Measurements from ENCODE around the gene PLXNA4.

PLXNA4 gene

DNA sequence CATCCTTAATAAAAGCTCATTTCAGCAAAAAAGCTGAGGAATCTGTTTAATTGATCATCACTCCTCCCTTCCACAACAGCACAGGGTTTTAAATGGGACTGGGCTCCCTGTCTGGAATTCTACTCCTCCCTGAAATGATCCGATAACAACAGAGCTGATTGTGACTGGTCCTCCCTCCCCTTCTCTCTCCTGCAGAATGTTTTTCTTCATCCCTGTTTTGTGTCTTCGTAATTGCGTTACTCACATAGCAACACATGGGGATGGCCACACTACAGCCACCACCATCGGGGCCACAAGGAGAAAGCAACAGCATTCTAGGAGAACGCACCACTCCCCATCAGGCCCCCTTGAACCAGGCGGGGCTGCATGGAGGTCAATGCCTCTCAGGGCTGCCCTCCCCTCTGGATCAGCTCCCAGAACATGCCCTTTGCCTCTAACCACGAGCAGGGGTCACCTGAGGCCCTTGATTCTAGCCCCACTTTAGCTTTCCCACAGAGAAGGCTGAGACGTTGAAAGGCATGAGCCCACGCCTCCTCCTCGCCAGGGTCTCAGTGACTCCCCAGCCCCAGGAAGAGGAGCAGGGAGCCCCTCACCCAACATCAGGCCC is 152.6 kb downstream of the PLXNA4 start:
- no peak for DNase-seq (ENCODE audit: low read depth in 4 of 4, low spot score in 1 of 4)

- DNase-seq (ENCODE audit: low read depth in 4 of 4, low spot score in 1 of 4), result no peak
Measured at GRCh38 chr7:132422502-132423111, 153.7 kb downstream of the PLXNA4 start.

- no peak for DNase-seq (ENCODE audit: low read depth in 4 of 4, low spot score in 1 of 4)
Measured at GRCh38 chr7:132420527-132420926, 155.7 kb downstream of the PLXNA4 start.

DNA sequence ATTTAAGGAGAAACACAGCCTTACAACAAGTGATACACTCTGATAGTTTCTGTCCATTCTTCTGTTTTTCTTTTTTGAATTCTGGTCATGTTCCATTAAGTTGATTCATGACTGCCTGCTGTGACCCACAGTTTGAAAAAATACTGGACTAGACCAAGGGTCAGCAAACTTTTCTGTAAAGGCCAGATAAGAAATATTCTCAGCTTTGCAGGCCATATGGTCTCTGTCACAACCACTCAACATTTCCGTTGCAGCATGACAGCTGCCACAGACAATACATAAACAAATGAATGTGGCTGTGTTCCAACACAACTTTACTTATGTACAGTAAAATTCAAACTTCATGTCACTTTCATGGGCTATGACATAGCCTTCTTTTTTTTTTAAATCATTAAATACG is 156.7 kb downstream of the PLXNA4 start:
- no peak for DNase-seq (ENCODE audit: low read depth in 4 of 4, low spot score in 1 of 4)

- DNase-seq (ENCODE audit: low read depth in 4 of 4, low spot score in 1 of 4), result no peak
Measured at GRCh38 chr7:132418840-132419239, 157.4 kb downstream of the PLXNA4 start.

DNA sequence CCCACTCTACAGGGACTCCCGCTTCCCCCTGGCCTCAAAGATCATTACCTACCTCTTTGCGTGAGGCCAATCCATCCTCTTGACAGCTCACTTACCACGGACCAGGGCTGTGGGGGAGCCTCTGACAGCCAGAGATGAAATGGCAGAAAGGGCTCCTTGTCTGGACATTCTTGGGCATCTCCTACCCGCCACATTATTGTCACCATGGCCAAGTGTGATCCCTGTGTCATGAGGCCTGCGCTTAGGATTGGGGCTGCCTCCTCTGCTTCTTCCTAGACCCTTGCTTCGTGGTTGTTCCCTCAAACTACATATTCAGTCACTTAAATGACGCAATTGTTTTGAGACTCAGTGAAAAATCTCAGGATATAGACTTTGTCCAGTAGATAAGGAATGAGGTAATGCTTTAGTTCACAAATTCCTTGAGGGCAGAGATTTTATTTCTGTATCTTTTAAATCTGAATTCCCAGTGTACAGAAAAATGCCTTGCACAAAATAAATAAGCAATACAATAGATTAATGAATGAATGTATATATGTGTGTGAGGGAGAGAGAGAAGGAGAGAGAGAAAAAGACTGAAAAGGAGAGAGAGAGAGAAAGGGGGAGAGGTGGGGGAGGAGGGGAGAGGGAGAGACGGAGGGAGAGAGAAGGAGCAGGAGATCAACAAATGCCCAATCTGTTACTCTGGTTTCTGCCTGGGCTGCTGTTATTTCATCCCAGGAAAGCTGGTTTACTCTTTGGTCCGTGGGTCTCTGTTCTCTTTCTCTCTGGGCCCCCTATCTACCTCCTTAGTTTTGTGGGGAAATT is 159.0 kb downstream of the PLXNA4 start:
- DNase-seq (ENCODE audit: low read depth in 4 of 4, low spot score in 1 of 4), result no peak

DNA sequence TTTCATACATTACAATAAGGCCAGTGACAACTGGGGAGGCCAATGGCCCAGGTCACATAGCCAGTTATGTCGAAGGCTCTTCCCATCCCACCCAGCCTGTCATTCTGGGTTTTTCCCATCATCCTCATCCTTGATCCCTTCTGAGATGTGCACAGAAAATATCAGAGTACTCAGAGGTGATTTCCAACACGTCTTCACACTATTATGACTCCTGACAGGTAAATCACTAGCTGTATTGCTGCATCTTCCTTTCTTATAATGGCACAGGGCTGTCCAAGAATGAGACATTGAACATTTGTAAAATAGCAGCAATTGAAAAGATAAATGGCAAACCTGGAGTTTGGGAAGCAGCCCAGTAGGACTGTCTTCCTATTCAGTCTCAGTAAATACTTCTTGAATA is 159.9 kb downstream of the PLXNA4 start:
- DNase-seq (ENCODE audit: low read depth in 4 of 4, low spot score in 1 of 4), result no peak

DNA sequence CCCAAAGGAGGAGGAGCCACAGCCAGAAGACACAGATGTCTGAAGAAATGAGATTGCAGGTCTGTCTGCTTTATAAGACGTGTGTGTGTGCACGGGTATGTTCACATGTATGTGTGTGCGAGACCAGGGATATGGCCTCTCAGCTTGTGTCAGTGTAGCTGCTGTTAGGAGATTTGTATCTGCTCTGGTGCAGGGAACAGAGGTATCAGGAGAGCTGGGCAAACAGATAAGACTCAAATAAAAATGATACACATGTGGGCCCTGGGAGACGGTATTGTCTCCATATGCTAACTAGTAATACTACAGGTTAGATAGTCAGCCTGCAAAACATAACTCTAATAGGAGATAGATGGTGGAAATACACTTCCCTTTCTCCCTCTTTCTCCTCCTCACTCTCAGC is 161.0 kb downstream of the PLXNA4 start:
- DNase-seq (ENCODE audit: low read depth in 4 of 4, low spot score in 1 of 4), result no peak

DNA sequence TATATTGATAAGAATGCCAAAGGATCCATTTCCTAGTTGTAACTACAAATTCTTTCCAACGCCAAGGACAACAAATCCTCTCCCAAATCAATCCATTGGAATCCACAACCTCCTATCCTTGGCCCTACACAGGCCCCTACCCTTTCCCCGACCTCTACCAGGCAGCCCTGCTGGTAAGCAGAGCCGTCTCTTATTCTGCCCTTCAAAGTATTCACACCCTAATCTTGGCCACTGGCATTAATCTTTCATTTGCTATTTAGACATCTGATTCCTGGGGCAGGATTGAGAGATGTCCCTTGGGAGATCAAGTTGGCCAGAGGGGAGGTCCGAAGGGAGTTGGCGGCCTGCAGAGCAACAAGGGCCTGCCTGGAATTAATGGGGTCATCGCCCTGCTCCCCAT is 161.4 kb downstream of the PLXNA4 start:
- DNase-seq (ENCODE audit: low read depth in 4 of 4, low spot score in 1 of 4), result no peak

- DNase-seq (ENCODE audit: low read depth in 4 of 4, low spot score in 1 of 4), result no peak
Measured at GRCh38 chr7:132412435-132412834, 163.8 kb downstream of the PLXNA4 start.

DNA sequence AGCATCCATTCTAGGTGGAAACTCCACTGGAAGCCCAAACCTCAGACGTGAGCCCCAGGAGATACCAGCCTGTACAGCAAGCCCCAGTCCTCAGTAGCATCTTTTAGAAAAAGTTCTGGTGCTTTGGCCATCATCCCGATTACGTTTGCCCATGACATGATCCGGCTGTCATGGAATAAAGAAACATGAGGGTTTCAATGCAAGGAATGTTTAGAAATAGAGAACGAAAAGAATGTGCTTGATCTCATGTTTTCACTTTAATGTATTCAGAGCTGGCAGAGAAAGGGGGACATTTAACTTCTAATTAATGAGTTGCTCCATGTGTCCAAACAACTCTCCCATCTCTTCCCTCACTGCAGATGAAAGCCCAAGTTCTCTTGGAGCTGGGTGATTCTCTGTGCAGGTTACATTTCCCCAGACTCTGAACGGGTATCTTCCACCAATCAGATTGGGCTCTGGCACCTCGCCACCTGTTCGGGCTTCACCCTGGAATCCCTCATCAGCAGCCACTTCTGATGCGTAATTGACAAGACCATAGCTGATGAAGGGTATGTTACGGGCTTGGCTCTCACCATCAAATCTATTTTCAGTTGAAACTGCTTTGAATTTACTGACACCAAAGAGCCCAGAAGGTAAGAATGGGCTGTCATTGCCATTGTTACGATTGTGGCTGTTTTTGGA is 165.3 kb downstream of the PLXNA4 start:
- no peak for DNase-seq (ENCODE audit: low read depth in 4 of 4, low spot score in 1 of 4)

GRCh38 chr7:132410385-132410784 is 165.9 kb downstream of the PLXNA4 start:
- DNase-seq (ENCODE audit: low read depth in 4 of 4, low spot score in 1 of 4), result no peak

DNA sequence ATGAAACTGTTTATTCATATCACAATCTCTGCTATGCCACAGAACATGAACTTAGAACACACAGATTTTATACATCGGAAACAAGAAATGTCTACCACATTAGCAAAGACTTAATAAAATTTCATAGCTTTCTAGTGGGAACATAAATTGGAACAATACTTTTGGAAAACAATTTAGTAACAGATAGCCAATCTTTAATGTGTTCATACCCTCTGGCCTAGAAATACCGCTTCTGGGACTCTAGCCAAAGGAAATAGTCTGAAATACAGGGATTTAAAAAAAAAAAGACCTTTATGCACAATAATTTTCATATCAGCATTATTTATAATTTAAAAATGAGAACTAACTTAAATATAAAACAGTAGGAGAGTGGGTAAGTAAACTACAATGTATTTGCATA is 168.5 kb downstream of the PLXNA4 start:
- no peak for DNase-seq (ENCODE audit: low read depth in 4 of 4, low spot score in 1 of 4)

DNA sequence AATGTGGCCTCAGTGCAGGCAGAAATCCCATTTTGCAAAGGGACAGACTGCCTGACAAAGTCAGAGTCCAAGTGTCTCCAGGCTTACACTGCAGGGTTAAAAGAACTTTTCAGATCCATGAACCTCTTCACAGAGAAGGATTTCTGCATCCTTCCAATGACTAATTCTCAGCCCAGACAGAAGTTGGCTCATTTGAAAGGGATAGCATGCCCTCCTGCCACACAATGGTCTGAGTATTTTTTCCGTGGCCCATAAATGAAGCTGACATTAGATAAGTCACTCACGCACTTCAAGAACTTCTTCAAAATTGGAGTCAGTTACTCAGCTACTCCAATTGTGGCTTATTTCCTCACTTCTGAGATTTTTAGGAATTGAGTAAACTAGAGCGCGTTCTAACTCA is 170.2 kb downstream of the PLXNA4 start:
- DNase-seq (ENCODE audit: low read depth in 4 of 4, low spot score in 1 of 4), result no peak

DNA sequence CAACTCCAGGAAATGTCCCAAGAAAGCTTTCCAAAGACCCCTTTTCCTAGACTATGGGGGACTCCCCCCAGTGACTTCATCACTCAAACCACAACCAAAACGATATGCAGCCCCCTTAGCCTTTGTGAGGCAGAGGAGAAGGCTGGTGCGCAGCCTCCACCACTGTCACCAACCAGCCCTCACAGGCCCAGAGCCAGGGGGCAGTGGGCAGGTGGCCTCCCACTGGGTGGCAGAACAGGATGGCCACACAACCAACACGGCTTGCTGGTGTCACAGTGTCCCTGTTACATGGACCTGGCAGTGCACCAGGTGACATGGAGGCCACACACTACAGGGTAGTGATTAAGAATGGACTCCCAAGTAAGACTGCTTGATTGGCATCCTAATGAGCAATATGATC is 172.0 kb downstream of the PLXNA4 start:
- no peak for DNase-seq (ENCODE audit: low read depth in 4 of 4, low spot score in 1 of 4)

GRCh38 chr7:132403465-132404110 is 172.7 kb downstream of the PLXNA4 start:
- DNase-seq (ENCODE audit: low read depth in 4 of 4, low spot score in 1 of 4), result no peak

DNA sequence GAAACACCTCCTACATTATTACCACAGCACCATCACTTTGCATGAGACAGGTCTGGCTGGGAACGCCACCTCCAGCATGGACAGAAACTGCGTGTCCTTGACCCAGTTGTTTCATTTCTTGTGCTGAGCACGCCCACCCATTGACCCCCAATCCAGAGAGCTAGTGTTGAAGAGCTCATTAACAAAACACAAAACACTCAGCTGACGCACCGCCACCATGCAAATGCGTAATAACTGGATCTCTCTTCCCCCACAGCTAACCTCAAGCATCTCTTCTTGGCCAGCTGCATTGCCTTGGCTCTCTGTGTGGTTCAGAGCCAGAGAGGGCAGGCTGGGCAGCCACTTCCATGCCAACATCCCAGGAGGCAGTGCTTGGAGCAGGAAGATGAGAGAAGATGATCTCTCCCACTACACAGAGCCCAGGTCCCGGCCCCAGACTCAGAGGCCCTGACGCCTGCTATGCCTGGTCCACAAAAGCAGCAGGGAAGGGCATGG is 173.5 kb downstream of the PLXNA4 start:
- no peak for DNase-seq (ENCODE audit: low read depth in 4 of 4, low spot score in 1 of 4)

DNA sequence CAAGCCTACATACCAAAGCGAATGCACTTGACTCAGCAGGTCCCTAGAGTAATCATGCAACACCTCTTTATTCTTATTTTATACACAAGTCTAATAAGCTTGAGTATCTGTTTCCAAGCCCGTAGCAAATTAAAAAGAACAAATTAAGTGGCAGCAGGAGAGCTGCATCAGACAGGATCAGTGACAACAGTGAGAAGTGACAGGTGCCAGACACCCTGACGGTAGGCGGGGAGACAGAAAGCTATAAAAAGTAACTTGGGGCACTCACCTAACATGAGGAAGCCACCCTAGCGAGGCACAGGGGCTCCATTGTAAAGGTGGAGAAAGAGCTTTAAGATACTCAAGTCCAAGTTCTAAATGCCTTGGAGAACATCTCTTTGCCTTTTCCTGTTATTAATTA is 174.2 kb downstream of the PLXNA4 start:
- no peak for DNase-seq (ENCODE audit: low read depth in 4 of 4, low spot score in 1 of 4)

DNA sequence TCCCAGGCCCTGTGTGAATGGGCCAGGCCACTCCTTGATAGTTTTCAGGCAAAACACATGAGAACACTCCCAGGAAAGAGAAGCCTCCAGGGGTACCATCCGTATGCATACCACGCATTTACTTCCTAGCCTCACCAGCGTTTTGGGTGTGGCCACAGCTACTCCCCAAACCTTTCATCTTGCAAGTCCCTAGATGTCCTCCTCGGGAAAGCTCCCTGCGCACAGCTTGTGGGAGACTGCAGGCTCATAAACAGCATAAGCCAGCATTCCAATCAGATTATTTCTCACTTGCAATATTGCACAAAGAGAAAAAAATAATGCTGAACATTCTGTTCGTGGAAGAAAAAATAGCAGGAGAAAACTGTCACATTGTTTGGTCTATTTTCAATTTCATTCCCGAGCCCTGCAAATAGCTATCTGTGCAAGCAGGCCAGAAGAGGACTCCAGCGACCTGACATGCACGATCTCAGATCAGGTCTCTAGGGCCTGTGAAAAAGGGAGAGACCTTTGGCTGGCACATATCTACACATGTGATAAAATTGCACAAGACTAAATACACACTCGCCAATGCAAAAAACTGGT is 175.6 kb downstream of the PLXNA4 start:
- DNase-seq (ENCODE audit: low read depth in 4 of 4, low spot score in 1 of 4), result no peak

DNA sequence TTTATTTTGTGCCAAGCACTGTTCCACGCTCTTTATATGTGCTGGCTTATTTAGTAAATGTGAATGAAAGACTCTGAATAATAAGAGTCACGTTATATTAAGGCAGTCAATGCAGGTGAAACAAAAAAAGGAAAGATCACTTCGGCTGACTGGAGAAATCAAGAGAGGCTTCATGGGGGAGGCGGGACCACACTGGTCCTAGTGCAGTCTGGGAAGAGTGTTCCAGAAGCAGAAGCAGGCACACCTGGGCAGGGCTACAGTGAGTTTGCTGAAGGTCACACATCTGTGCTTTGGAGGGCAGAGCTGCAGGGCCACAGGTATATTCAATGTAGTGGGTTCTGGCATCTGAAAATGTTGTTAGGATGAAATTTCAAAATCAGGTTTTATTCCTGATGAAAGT is 176.9 kb downstream of the PLXNA4 start:
- DNase-seq (ENCODE audit: low read depth in 4 of 4, low spot score in 1 of 4), result no peak

All from stimulated activated CD4-positive, alpha-beta T cell treated with anti-CD3 and anti-CD28 coated beads, Interleukin-1b, Interleukin-23, amount 100 ng/mL, for 24 hours (primary cell).